NCI-H748 treated with DMSO at 0.1 percent for 48 hours (cell line): ENCODE measurements around the gene NGDN.

ENCODE experiments used
- DNase-seq: peaks from one replicate; lab custom pipeline; 2025; lab: John Stamatoyannopoulos, UW

Gene NGDN

DNA sequence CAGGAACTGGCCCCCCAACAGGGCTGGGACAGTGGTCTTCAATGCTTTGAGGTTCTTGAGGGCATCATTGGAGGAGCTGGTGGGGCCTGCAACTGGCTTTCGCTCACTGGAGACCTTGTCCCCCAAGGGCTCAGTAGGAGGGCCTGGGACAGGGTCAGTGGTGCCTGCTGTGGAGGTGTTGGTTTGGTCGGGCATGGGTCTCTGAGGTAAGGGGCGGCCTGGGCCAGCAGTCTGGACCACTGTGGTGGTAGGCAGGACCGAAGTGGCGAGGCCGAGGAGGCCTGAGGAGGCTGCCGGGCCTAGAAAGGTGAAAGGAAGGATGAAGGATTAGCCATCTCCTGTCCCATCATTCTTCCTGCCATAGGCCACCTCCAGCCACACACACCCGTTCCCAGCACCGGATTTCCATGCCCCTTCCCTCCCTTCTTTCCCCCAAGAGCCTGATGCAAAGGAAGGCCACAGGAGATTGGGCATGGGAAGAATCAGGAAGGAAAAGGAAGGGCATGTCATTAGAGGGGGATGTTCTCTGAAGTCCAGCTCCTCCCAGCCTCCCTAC is 53.2 kb downstream of the NGDN start:
- no peak for DNase-seq

DNA sequence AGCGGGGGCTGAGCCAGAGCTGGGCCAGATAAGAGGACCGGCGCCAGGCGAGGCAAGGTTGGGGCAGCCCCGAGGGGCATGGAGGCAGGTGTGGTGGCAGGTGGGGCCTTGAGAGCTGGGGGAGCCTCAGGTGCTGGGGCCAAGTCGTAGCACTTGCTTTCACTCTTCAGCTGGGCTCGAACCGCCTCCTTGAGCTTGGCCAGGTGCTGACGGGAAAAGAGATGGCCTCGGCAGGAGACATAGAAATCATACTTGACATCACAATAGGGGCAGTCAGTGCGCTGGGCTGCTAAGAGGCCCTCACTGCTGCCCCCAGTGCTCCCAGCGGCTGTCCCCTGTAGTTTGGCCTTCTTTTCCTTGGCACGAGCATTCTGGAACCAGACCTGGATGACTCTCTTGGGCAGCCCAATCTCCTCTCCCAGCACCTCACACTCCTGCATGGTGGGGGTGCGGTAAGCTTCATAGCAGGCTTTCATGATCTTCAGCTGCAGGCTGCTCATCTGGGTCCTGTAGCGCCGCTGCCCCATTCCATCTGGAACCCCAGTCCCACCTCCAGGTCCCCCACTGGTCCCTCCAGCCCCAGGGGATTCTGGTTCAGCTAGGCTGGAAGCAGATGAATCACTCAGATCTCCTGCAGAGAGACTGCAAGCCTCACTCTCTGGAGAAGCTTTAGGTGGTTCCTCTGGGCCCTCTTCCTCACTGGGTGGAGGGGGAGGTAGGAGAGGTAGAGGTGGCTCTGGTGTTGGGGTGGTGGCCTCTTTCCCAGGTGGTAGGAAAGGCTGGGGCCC is 53.9 kb downstream of the NGDN start:
- no peak for DNase-seq

DNA sequence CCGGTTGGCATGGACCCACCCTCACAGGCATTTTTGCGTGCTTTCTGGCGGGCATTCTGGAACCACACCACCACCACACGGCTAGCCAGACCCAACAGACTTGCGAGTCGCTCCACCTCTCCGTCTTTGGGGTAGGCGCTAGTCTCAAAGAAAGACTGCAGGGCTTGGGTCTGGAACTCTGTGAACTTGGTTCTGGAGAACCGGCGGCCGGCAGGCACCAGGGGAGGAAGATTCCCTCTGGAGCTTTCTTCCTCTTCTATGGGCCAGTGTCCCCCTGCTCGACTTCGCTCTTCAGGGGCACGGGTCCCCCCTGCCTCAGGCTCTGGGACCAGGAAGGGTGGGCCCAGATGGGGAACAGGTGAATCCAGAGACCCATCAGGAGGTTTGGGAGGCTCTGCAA is 55.5 kb downstream of the NGDN start:
- DNase-seq: no peak

DNA sequence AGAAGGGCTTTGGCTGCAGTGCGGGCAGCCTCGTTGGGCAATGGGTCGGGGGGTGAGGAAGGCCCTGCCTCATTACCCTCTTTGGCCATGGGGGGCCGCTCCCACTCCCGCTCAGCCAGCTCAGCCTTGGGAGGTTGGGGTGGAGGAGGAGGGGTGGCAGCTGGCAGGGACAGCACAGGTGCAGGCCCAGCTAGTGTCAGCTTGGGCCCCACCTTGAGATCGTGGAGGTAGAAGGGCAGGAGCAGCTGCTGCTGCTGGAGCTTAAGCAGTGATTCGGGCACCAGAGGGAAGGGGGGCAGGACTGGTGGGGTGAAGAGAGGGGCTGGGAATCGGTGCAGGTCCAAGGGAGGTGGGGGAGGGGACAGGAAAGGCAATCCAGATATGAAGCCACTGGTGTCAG is 56.1 kb downstream of the NGDN start:
- no peak for DNase-seq
